Transverse colon (tissue), 4 donors: ENCODE measurements around the gene SDHD. TPM values are rescaled to one million over a fixed set of nuclear protein-coding genes. Genes with fewer than 3 reads are reported as not detected.

Experiments used
- DNase-seq: peaks from one replicate; pipeline ENCODE4 v3.0.0-alpha.2; 2019
- H3K27ac ChIP-seq, 4 donors: fragments of 200-600 bp; sonication (generic); 2 replicates each; pipeline ENCODE4 v1.5.1; 2016 to 2018; ENCODE audit warnings: inconsistent platforms in 4 of 4
- H3K27me3 ChIP-seq: fragments of 200-600 bp; sonication (generic); 2 replicates; pipeline ENCODE4 v1.5.1; 2017; ENCODE audit warnings: inconsistent platforms
- H3K36me3 ChIP-seq, 4 donors: fragments of 200-600 bp; sonication (generic); 2 replicates each; pipeline ENCODE4 v1.5.1; 2017 to 2019; ENCODE audit warnings: inconsistent platforms in 4 of 4
- H3K4me1 ChIP-seq, 4 donors: fragments of 200-600 bp; sonication (generic); 2 replicates each; pipeline ENCODE4 v1.5.1; 2017 to 2020; ENCODE audit warnings: inconsistent platforms in 4 of 4
- H3K4me3 ChIP-seq, 4 donors: fragments of 200-600 bp; sonication (generic); 1 replicate in 1 of 4; 2 replicates in 3 of 4; pipeline versions ENCODE4 v1.5.1 to v1.6.1; 2017 to 2019; ENCODE audit warnings: inconsistent platforms in 4 of 4
- H3K9me3 ChIP-seq, 2 donors: fragments of 200-600 bp; sonication (generic); 2 replicates each; pipeline ENCODE4 v1.5.1; 2017 to 2019; ENCODE audit warnings: inconsistent platforms in 2 of 2
- CTCF ChIP-seq, 5 experiments: fragments of 200-600 bp in 3 of 5; fragments of 450-650 bp in 2 of 5; sonication (generic) in 3 of 5; IDR thresholded peaks; 1 replicate in 2 of 5; 2 replicates in 3 of 5; pipeline ENCODE4 v1.5.1; 2016 to 2017; ENCODE audit warnings: antibody characterized with exemption in 5 of 5, inconsistent platforms in 3 of 5, mild to moderate bottlenecking in 2 of 5, moderate library complexity in 1 of 5
- EP300 ChIP-seq: sonication (generic); formaldehyde crosslinking; IDR thresholded peaks from one replicate; pipeline ENCODE4 v1.6.1; 2017; ENCODE audit warnings: antibody characterized with exemption, low read depth
- POLR2A ChIP-seq: fragments of 450-650 bp; IDR thresholded peaks from one replicate; pipeline ENCODE4 v1.6.1; 2016; ENCODE audit warnings: antibody characterized with exemption, mild to moderate bottlenecking, moderate library complexity
- POLR2AphosphoS5 ChIP-seq, 3 donors: sonication (generic); formaldehyde crosslinking; IDR thresholded peaks; one replicate each; pipeline ENCODE4 v1.6.1; 2016; ENCODE audit warnings: antibody characterized with exemption in 3 of 3
- WGBS, 2 donors: methylation state at CpG; one replicate each; pipeline ENCODE4 v1.1.5; 2018; ENCODE audit warnings: low coverage in 1 of 2; 5-methylcytosine and 5-hydroxymethylcytosine counted together
- in situ Hi-C, 4 donors: fragments of 200-750 bp; cut with MboI; loops; one replicate each; pipeline versions ENCODE4 v1.15.0 to v1.15.1; 2017; ENCODE audit warnings: low sequenced_read_pairs in 3 of 4, low pct_ligation_motif_present in 1 of 4, low pct_unique_long_range_greater_than_20kb in 1 of 4
- intact Hi-C: fragments of 100-400 bp; cut with DNase I; formaldehyde crosslinking; loops from one replicate; pipeline ENCODE4 v1.15.1; 2023; ENCODE audit warnings: low total_unique reads
- total RNA-seq, 4 donors: library from RNA; depleted of rRNA; stranded (reverse); fragments of >200 nt; gene quantifications; one replicate each; pipeline ENCODE4 v1.1.0, GENCODE V29; 2016

SDHD gene
- total RNA-seq, 4 donors from 2014 or later: 30.3 to 268 (median 145) TPM

- 0% methylated on average over 3 to 39 of the region's 43 CpGs for WGBS, 2 donors
- Histone ChIP-seq H3K36me3 (peaks cover 0 to 12% (median 4%) of the 10 kb centered on the region in 4 donors), H3K27me3 (no peaks in the 10 kb centered on the region), H3K4me3 (peak within 1 kb of the TSS; percentile 55 to 83 (median 71)), H3K4me1 (peaks cover 8 to 22% (median 15%) of the 10 kb centered on the region in 4 donors), H3K27ac (peak within 1 kb of the TSS; percentile 86 to 90 (median 90)), H3K9me3 (no peaks in the 10 kb centered on the region)
- TF ChIP-seq POLR2A (peak; percentile 32), CTCF (IDR thresholded peaks at IDR 0.05) (peak in 2 of 5 experiments; percentile 25 to 31), EP300 (no peak), POLR2AphosphoS5 (IDR thresholded peaks at IDR 0.05) (peak; percentile 10 to 64 (median 58))
- peak; percentile 79 for DNase-seq
- intact Hi-C loops (no loop called here), in situ Hi-C loops (loop anchor here in 1 of 4 donors (10.0 kb wide), 1 partner anchor 139 kb away; the partner anchor contains the start of gene DIXDC1)
These were observed 12.5 kb upstream of the SDHD start, which contains the start of the genes NKAPD1 and PIH1D2 for GRCh38 chr11:112073941-112074811. TSS of gene NKAPD1 (plus strand) at chr11:112074299. CDS start at chr11:112075575, 1,276 bp downstream. TSS of gene PIH1D2 (minus strand) at chr11:112074017. CDS start at chr11:112073174, 843 bp downstream.

DNA sequence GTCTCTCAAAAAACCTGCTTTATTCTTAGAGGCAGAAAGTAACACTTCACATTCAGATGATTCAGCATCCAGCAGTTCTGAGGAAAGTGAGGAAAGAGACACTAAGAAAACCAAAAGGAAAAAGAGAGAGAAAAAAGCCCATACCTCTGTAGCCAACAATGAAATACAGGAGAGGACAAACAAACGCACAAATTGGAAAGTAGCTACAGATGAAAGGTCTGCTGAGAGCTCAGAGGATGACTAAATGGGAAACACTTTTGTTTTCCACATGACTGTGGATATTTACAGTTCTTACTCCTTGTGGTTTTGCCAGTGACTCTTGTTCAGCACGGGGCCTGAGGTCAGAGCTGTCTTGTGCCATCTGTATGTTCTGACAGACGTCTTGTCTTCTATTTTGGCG lies 3.9 kb upstream of the SDHD start:
- WGBS, 2 donors: 57 to 62% methylated on average over 4 of the region's 4 CpGs
- intact Hi-C loops: no loop called here
- DNase-seq: no peak
- H3K9me3 ChIP-seq: no peaks in the 10 kb centered on the region
- H3K36me3 ChIP-seq: peaks cover 0 to 60% (median 23%) of the 10 kb centered on the region in 4 donors
- no peak overlapping the region for H3K27ac ChIP-seq
- H3K4me1 ChIP-seq: peaks cover 5 to 15% (median 13%) of the 10 kb centered on the region in 4 donors
- no peak overlapping the region for H3K4me3 ChIP-seq
- TF ChIP-seq POLR2A: no peak
- TF ChIP-seq POLR2AphosphoS5 (IDR thresholded peaks at IDR 0.05): no peak
- TF ChIP-seq CTCF (IDR thresholded peaks at IDR 0.05): no peak
- no peak for TF ChIP-seq EP300
- in situ Hi-C loops: loop anchor here in 1 of 4 donors (10.0 to 25.0 kb wide), 2 partner anchors 208 to 470 kb away; partner anchors contain the start of genes ALG9, CFAP68, FDXACB1 and SIK2
- no peaks in the 10 kb centered on the region for H3K27me3 ChIP-seq

DNA sequence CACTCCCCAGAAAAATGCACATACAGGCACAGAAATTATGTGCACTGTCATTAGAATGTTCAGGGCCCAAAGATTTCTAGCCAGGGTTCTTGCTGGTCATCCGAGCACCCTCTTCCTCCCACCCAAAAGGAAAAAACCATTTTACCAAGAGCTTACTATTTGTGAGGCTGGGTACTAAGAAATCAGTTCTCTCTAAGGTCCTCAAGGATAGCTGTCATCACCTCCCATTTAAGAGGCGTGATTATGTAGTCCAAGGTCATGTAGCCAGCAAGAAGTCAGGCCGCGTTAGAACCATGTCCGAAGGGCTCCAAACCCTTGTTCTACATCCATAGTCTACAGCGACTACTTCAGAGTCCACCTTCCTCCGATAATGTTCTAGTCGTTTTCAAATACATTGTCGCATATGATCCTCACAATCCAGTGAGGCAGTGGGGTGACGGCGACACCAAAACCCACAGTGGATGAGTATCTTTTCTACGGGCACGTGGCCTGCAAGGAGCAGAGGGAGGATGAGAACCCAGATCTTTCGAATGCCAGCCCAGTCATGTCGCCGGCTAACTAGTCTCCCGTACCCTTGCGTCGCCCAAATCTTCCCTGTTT lies 751 bp upstream of the SDHD start:
- in situ Hi-C loops: loop anchor here in 1 of 4 donors (10.0 to 25.0 kb wide), 2 partner anchors 211 to 474 kb away; partner anchors contain the start of genes ALG9, CFAP68, FDXACB1 and SIK2
- Histone ChIP-seq H3K36me3 (peaks cover 0 to 53% (median 22%) of the 10 kb centered on the region in 4 donors), H3K4me3 (peak overlapping the region; percentile 65 to 83 (median 74)), H3K27ac (peak overlapping the region; percentile 80 to 84 (median 84)), H3K9me3 (no peaks in the 10 kb centered on the region), H3K4me1 (peaks cover 22 to 36% (median 24%) of the 10 kb centered on the region in 4 donors), H3K27me3 (no peaks in the 10 kb centered on the region)
- intact Hi-C loops: loop anchor here (5.0 kb wide), 1 partner anchor 1854 kb away; no protein-coding TSS in a partner anchor
- TF ChIP-seq CTCF (IDR thresholded peaks at IDR 0.05) (no peak), POLR2A (no peak), POLR2AphosphoS5 (IDR thresholded peaks at IDR 0.05) (no peak), EP300 (no peak)
- peak; percentile 37 for DNase-seq
- 3 to 50% methylated on average over 1 to 19 of the region's 19 CpGs for WGBS, 2 donors
